ENCODE measurements around the gene KRTCAP2. TPM values are rescaled to one million over a fixed set of nuclear protein-coding genes. Genes with fewer than 3 reads are reported as not detected.

KRTCAP2 gene
- total RNA-seq, 2 donors from 2014 or later: 111 to 236 TPM

DNA sequence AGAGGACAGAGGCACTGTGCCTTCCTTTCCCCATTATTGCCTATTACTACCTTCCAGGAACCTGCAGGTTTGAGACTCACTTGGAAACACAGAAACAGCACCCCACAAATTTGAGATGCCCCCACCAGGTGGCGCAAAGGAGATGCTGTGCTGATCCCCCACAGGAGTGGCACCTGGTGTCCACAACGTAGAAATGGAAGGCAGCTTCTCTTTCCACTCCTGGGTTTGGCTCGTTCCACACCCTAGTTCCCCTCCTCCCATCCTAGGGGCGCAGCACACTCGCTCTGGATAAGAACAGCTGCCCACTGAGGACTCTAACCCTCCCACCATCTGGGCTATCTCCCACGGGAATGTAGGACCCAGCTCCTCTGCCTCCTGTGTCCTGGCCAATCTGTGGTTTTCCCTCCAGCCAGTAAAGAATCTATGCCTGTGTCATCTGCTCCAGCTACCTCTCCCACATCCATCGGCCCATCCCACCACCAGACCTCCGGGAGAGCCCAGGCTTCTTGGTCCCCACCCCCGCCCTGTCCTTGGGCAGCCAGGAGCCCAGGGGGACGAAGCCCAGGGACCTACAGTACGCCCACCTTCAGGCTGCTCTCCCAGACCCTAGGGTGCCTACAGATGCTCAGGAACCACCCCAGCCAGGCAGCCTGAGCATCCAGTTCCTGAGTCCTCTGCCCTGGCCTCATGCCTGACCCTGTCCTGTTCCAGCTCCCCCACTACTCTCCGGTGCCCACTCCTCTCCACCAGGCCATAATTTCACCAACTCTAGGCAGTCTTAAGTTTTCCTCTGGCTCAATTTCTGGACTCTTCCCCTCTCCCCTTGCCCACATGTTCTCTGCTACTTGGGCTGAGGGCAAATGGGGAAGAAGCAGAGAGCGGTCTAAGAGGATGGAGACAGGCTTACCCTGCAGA, 34.0 kb upstream of the KRTCAP2 start:
- TF ChIP-seq, protein P1, sequence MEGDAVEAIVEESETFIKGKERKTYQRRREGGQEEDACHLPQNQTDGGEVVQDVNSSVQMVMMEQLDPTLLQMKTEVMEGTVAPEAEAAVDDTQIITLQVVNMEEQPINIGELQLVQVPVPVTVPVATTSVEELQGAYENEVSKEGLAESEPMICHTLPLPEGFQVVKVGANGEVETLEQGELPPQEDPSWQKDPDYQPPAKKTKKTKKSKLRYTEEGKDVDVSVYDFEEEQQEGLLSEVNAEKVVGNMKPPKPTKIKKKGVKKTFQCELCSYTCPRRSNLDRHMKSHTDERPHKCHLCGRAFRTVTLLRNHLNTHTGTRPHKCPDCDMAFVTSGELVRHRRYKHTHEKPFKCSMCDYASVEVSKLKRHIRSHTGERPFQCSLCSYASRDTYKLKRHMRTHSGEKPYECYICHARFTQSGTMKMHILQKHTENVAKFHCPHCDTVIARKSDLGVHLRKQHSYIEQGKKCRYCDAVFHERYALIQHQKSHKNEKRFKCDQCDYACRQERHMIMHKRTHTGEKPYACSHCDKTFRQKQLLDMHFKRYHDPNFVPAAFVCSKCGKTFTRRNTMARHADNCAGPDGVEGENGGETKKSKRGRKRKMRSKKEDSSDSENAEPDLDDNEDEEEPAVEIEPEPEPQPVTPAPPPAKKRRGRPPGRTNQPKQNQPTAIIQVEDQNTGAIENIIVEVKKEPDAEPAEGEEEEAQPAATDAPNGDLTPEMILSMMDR (IDR thresholded peaks at IDR 0.05): peak; percentile 64 to 87 (median 84)
- peak; percentile 63 for TF ChIP-seq POLR2AphosphoS5 (IDR thresholded peaks at IDR 0.05)
- TF ChIP-seq POLR2A (IDR thresholded peaks at IDR 0.05): no peak
- peak; percentile 81 for DNase-seq (ENCODE audit: low spot score)
- 21% methylated on average over 13 of the region's 13 CpGs for WGBS
- intact Hi-C loops (cut with DNase I): loop anchor here (1.0 to 5.0 kb wide), 2 partner anchors 20 to 35 kb away; a partner anchor contains a TSS
- Histone ChIP-seq H3K4me3 (no peak overlapping the region), H3K27me3 (replicated peaks; ENCODE audit: insufficient read depth) (no peaks in the 10 kb centered on the region), H3K36me3 (no peaks in the 10 kb centered on the region), H3K4me1 (replicated peaks) (peaks cover 7% of the 10 kb centered on the region), H3K9me3 (no peaks in the 10 kb centered on the region), H3K27ac (peak overlapping the region; percentile 36 to 98)

DNA sequence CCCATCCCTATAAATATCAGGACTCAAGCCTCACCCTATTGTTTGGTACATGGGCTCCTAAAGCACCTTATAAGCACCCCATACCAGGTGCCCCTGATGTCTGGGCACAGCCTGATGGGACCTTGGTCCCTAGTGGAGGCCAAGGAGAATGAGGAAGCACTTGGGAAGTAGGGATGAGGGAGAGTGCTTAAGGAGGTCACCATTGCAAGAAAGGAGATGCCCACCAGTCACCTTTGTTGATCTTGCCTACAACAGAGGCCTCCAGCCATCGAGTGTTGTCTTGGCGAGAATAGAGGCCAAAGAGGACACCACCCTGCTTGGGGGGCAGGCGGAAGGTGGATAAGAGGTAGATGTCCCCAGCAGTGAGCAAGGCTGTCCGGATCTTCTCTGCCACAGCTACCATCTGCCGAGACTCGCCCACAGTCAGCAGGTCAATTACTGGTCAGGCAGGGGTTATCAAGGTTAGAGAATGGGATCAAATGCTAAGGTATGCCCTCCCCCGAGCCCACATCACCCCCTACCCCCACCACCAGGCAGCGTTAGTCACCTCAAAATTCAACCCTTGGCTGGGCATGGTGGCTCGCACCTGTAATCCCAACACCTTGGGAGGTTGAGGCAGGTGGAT, 33.0 kb upstream of the KRTCAP2 start:
- intact Hi-C loops (cut with DNase I): loop anchor here (1.0 to 5.0 kb wide), 2 partner anchors 21 to 36 kb away; a partner anchor contains a TSS
- H3K4me1 ChIP-seq (replicated peaks): peaks cover 7% of the 10 kb centered on the region

DNA sequence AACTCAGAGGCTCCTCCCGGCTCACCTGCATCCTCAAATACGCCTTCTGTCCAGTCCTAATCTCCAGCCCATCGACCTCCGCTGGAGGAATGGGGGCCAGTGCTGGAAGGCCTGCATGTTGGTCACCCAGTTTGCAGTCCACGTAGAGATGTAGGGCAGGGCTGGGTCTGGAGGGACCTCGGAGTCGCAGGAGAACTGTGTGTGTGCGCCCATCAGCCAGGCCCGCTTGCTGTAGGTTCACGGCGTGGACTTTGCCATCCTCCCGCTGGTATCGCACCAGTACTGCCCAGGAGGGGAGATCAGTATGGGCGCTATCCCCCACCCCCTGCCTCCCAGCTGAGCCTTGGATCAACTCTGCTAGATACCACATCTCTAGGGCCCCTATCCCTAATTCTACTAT, 31.9 kb upstream of the KRTCAP2 start:
- H3K9me3 ChIP-seq: no peaks in the 10 kb centered on the region
- no peak for DNase-seq (ENCODE audit: low spot score)
- H3K4me3 ChIP-seq: no peak overlapping the region
- intact Hi-C loops (cut with DNase I): loop anchor here (5.0 kb wide), 1 partner anchor 37 kb away; a partner anchor contains a TSS
- no peaks in the 10 kb centered on the region for H3K36me3 ChIP-seq
- TF ChIP-seq, protein P1 (IDR thresholded peaks at IDR 0.05): no peak
- TF ChIP-seq POLR2A (IDR thresholded peaks at IDR 0.05) (no peak), POLR2AphosphoS5 (IDR thresholded peaks at IDR 0.05) (no peak)
- no peaks in the 10 kb centered on the region for H3K27me3 ChIP-seq (replicated peaks; ENCODE audit: insufficient read depth)
- WGBS: 93% methylated on average over 13 of the region's 14 CpGs
- no peak overlapping the region for H3K27ac ChIP-seq
- H3K4me1 ChIP-seq (replicated peaks): peaks cover 7% of the 10 kb centered on the region

More for the DNA sequence above, 33.0 kb upstream of the KRTCAP2 start:
- 76% methylated on average over 9 of the region's 9 CpGs for WGBS
- Histone ChIP-seq H3K27me3 (replicated peaks; ENCODE audit: insufficient read depth) (no peaks in the 10 kb centered on the region), H3K4me3 (no peak overlapping the region), H3K36me3 (no peaks in the 10 kb centered on the region), H3K9me3 (no peaks in the 10 kb centered on the region), H3K27ac (no peak overlapping the region)
- no peak for DNase-seq (ENCODE audit: low spot score)
- TF ChIP-seq POLR2A (IDR thresholded peaks at IDR 0.05): no peak
- TF ChIP-seq POLR2AphosphoS5 (IDR thresholded peaks at IDR 0.05): no peak
- TF ChIP-seq, protein P1 (IDR thresholded peaks at IDR 0.05): no peak

DNA sequence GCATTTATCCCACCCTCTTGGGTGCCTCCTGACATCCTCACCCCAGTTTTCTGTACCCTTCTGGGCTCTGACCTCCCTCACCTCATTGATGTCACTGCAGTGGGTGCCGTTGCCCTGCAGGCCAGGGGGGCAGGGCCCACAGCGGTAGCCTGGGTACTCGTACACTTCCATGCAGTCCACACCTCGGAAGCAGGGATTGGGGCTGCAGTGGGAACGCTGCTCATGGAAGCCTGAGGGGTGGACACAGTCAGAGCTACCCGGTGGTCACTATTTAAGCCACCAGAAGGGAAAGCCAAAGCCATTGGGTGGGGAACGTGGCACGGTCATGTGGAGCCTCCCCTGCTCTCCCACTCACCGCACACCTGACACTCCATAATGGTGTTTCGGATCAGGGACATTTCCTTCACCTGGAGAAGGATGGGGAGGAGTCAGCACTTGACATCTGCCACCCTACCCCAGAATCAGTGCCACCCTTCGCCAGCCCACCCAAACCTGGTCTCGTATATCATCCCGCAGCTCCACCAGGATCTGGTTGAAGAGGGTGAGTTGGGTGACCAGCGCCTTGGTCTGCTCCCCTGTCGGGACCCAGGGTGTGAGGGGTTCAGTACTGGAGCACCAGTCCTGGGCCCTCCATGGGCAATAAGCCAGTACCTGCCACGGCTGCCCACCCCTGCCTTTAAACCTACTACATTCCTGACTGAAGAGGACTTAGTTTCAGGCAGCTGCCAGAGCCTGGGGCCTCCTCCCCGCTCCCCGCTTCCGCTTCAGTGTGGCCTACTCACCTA, 29.8 kb upstream of the KRTCAP2 start:
- Histone ChIP-seq H3K27me3 (replicated peaks; ENCODE audit: insufficient read depth) (no peaks in the 10 kb centered on the region), H3K4me1 (replicated peaks) (peaks cover 2% of the 10 kb centered on the region), H3K4me3 (no peak overlapping the region), H3K36me3 (no peaks in the 10 kb centered on the region), H3K27ac (no peak overlapping the region), H3K9me3 (no peaks in the 10 kb centered on the region)
- DNase-seq (ENCODE audit: low spot score): no peak
- intact Hi-C loops (cut with DNase I): no loop called here
- TF ChIP-seq POLR2A (IDR thresholded peaks at IDR 0.05) (no peak), POLR2AphosphoS5 (IDR thresholded peaks at IDR 0.05) (no peak)
- TF ChIP-seq, protein P1 (IDR thresholded peaks at IDR 0.05): no peak
- WGBS: 88% methylated on average over 18 of the region's 19 CpGs

Measured in prostate gland (tissue), 2 donors.